Osteocyte (in vitro differentiated cells): ENCODE results near the gene ISG15. TPM values are rescaled to one million over a fixed set of nuclear protein-coding genes. Genes with fewer than 3 reads are reported as not detected.
A peak's percentile ranks its signal among the peaks of the same experiment; 100 is the strongest.

ENCODE experiments used
- DNase-seq: peaks from one replicate; pipeline ENCODE4 v3.0.0; 2021; ENCODE audit warnings: mixed read lengths; ENCODE audit not compliant: unreplicated experiment; ENCODE audit errors: extremely low spot score
- H3K27ac Mint-ChIP-seq: one replicate; pipeline ENCODE4 v1.8.0; 2021; ENCODE audit warnings: mild to moderate bottlenecking, mixed read lengths; ENCODE audit not compliant: unreplicated experiment
- H3K27me3 Mint-ChIP-seq: one replicate; pipeline ENCODE4 v1.8.0; 2021; ENCODE audit warnings: mixed read lengths; ENCODE audit not compliant: unreplicated experiment
- H3K36me3 Mint-ChIP-seq: one replicate; pipeline ENCODE4 v1.8.0; 2021; ENCODE audit warnings: mixed read lengths; ENCODE audit not compliant: unreplicated experiment
- H3K4me1 Mint-ChIP-seq: one replicate; pipeline ENCODE4 v1.8.0; 2021; ENCODE audit warnings: mixed read lengths; ENCODE audit not compliant: unreplicated experiment
- H3K4me3 Mint-ChIP-seq: one replicate; pipeline ENCODE4 v1.8.0; 2021; ENCODE audit warnings: mild to moderate bottlenecking, moderate library complexity, mixed read lengths; ENCODE audit not compliant: unreplicated experiment
- H3K9me3 Mint-ChIP-seq: one replicate; pipeline ENCODE4 v1.8.0; 2021; ENCODE audit warnings: mixed read lengths; ENCODE audit not compliant: unreplicated experiment
- total RNA-seq: library from RNA; stranded (reverse); gene quantifications from 2 replicates; pipeline ENCODE4 v1.2.1, GENCODE V29; 2021
- TF ChIP-seq, protein P1 (sequence below): fragments of 200-600 bp; sonication (generic); IDR thresholded peaks from 2 replicates; pipeline ENCODE4 v1.5.0; 2021; ENCODE audit warnings: antibody characterized with exemption, mild to moderate bottlenecking, moderate library complexity

Gene ISG15
- total RNA-seq, 1 donor from 2014 or later = 30.6 TPM

- Mint-ChIP-seq H3K27ac (no peak overlapping the region), H3K9me3 (no peaks in the 10 kb centered on the region), H3K27me3 (no peaks in the 10 kb centered on the region), H3K36me3 (no peaks in the 10 kb centered on the region), H3K4me3 (peak overlapping the region; percentile 6), H3K4me1 (peaks cover 41% of the 10 kb centered on the region)
- TF ChIP-seq, protein P1, sequence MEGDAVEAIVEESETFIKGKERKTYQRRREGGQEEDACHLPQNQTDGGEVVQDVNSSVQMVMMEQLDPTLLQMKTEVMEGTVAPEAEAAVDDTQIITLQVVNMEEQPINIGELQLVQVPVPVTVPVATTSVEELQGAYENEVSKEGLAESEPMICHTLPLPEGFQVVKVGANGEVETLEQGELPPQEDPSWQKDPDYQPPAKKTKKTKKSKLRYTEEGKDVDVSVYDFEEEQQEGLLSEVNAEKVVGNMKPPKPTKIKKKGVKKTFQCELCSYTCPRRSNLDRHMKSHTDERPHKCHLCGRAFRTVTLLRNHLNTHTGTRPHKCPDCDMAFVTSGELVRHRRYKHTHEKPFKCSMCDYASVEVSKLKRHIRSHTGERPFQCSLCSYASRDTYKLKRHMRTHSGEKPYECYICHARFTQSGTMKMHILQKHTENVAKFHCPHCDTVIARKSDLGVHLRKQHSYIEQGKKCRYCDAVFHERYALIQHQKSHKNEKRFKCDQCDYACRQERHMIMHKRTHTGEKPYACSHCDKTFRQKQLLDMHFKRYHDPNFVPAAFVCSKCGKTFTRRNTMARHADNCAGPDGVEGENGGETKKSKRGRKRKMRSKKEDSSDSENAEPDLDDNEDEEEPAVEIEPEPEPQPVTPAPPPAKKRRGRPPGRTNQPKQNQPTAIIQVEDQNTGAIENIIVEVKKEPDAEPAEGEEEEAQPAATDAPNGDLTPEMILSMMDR = no peak
- no peak for DNase-seq
Observed at GRCh38 chr1:1021920-1022259, 8.6 kb downstream of the ISG15 start.

DNA sequence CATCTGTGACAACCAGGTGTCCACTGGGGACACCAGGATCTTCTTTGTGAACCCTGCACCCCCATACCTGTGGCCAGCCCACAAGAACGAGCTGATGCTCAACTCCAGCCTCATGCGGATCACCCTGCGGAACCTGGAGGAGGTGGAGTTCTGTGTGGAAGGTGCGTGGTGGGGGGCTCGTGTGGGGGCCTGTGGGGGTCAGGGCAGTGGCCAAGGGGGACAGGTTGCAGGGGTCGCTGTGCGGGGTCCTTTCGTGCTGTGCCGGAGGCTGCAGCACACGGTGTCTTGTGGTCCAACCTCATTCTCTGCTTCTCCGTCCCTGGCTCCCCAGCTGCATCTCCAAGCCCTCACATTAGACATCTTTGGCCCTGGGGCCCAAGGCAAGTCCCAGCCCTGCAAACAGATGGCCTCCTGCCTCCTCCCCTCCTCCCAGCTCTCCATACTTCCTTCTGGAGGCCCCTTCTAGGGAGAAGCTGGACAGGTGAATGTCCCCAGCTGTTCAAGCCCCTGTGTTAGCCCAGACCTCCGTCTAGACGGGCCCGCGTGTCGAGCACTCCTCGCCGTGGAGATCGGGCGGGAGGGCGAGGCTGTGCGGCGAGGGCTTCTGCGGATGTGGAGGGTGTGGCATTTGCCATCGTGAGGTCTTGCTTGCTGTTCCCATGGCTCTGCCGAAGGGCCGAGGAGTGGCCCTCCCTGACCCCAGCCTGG lies 9.2 kb downstream of the ISG15 start:
- TF ChIP-seq, protein P1 = no peak
- DNase-seq = no peak
- Mint-ChIP-seq H3K4me1 (peaks cover 43% of the 10 kb centered on the region), H3K27me3 (no peaks in the 10 kb centered on the region), H3K4me3 (peak overlapping the region; percentile 4), H3K36me3 (no peaks in the 10 kb centered on the region), H3K9me3 (no peaks in the 10 kb centered on the region), H3K27ac (peak overlapping the region; percentile 14)

GRCh38 chr1:1023700-1024099 lies 10.4 kb downstream of the ISG15 start:
- TF ChIP-seq, protein P1 = no peak
- Mint-ChIP-seq H3K4me3 (no peak overlapping the region), H3K27ac (no peak overlapping the region), H3K36me3 (no peaks in the 10 kb centered on the region), H3K4me1 (peaks cover 44% of the 10 kb centered on the region), H3K27me3 (no peaks in the 10 kb centered on the region), H3K9me3 (no peaks in the 10 kb centered on the region)
- DNase-seq = no peak

DNA sequence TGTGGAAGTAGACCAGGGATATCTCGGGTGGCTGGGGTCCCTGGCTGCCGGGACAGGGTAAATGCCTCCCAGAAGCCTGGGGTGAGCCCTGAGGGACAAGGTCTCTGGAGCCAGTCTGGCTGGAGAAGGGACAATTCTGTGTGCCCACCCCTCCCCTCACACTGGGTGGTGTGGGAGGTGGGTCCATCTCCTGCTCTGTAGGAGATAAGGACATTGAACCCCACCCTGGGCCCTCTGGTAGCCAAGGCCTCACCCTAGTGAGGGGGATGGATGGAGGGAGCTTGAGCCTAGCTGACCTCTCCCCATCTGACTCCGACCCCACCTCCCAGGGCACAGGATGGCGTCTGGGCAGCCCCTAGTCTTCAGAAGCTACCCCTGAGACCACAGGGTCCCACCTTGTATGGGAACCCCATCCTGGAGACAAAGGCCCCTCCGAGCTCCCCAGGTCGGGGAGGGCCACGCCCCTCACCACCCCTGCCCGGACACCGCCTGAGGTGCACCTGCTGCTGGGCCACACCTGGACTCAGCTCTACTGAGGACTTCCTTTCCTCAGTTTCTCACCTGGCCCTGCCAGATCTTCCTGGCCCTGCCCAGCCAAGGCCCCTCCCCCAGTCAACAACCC lies 11.0 kb downstream of the ISG15 start:
- H3K9me3 Mint-ChIP-seq = no peaks in the 10 kb centered on the region
- H3K4me3 Mint-ChIP-seq = no peak overlapping the region
- no peaks in the 10 kb centered on the region for H3K27me3 Mint-ChIP-seq
- no peak for DNase-seq
- TF ChIP-seq, protein P1 = no peak
- peaks cover 42% of the 10 kb centered on the region for H3K4me1 Mint-ChIP-seq
- no peak overlapping the region for H3K27ac Mint-ChIP-seq
- H3K36me3 Mint-ChIP-seq = no peaks in the 10 kb centered on the region

- Mint-ChIP-seq H3K27ac (no peak overlapping the region), H3K4me3 (no peak overlapping the region), H3K27me3 (no peaks in the 10 kb centered on the region), H3K9me3 (no peaks in the 10 kb centered on the region), H3K36me3 (no peaks in the 10 kb centered on the region), H3K4me1 (peaks cover 42% of the 10 kb centered on the region)
- TF ChIP-seq, protein P1 = no peak
- DNase-seq = no peak
Observed at GRCh38 chr1:1024771-1025699, 11.7 kb downstream of the ISG15 start.
